Subcutaneous adipose tissue (tissue), 4 donors: ENCODE results near the gene ATP7A. TPM values are rescaled to one million over a fixed set of nuclear protein-coding genes. Genes with fewer than 3 reads are reported as not detected.

ENCODE experiments used
- total RNA-seq, 4 donors: library from RNA; depleted of rRNA; stranded (reverse); fragments of >200 nt; gene quantifications; one replicate each; pipeline ENCODE4 v1.1.0, GENCODE V29; 2016
- TF ChIP-seq, protein P1 (sequence below): fragments of 450-650 bp; IDR thresholded peaks from one replicate; pipeline ENCODE4 v1.5.1; 2016; ENCODE audit warnings: low read depth, mild to moderate bottlenecking, control low read depth, antibody characterized with exemption, moderate library complexity

Gene ATP7A
- total RNA-seq, 4 donors from 2014 or later: 6.4 to 16.0 (median 12.0) TPM

DNA sequence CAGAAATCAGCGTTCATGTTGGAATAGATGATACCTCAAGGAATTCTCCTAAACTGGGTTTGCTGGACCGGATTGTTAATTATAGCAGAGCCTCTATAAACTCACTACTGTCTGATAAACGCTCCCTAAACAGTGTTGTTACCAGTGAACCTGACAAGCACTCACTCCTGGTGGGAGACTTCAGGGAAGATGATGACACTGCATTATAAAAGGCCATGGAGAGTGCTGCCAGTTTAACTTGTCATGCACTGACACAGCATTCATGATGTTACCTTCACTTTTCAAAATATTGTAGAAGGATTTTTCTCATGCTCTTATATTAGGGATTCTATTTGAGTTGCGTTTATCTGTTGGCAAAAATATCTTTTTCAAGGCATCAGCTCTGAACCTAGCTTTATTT, 135.9 kb downstream of the ATP7A start:
- TF ChIP-seq, protein P1, sequence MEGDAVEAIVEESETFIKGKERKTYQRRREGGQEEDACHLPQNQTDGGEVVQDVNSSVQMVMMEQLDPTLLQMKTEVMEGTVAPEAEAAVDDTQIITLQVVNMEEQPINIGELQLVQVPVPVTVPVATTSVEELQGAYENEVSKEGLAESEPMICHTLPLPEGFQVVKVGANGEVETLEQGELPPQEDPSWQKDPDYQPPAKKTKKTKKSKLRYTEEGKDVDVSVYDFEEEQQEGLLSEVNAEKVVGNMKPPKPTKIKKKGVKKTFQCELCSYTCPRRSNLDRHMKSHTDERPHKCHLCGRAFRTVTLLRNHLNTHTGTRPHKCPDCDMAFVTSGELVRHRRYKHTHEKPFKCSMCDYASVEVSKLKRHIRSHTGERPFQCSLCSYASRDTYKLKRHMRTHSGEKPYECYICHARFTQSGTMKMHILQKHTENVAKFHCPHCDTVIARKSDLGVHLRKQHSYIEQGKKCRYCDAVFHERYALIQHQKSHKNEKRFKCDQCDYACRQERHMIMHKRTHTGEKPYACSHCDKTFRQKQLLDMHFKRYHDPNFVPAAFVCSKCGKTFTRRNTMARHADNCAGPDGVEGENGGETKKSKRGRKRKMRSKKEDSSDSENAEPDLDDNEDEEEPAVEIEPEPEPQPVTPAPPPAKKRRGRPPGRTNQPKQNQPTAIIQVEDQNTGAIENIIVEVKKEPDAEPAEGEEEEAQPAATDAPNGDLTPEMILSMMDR: no peak

DNA sequence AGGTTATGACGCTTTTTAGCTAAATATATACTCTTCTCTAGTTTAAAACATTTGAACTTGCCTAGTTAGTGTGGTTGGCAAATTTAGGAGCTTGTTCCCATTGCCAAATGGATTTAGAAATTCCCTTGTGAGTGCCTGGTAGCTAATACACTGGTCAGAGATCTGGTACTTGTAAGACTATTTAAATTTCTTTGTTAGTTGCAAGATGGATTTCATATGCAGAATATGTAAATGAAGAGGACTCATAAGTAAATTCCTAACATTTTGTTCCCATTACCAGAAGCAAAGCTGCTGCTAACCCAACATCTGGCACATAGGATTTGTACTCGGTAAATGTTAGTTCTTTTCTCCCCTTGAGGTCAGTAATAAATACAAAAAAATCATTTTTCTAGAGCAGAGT, 137.6 kb downstream of the ATP7A start:
- TF ChIP-seq, protein P1: no peak

DNA sequence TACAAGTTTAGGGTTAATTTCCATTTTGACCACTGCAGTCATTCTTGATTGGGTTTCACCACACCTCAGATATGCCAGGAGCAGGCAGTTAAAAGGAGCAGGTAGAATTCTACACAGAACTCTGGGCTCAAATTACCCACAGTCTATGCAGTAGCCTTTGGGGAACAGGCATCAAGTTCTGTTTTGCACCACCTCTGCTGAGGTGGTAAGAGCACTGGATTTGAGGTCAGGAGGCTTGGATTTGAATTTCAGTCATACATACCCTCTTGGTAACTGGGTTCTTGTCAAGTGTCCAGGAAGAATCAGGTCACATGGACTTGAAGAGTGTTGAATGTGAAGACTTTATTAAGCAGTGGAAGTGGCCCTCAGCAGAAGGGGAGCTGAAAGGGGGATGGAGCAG, 153.2 kb downstream of the ATP7A start:
- TF ChIP-seq, protein P1: no peak

DNA sequence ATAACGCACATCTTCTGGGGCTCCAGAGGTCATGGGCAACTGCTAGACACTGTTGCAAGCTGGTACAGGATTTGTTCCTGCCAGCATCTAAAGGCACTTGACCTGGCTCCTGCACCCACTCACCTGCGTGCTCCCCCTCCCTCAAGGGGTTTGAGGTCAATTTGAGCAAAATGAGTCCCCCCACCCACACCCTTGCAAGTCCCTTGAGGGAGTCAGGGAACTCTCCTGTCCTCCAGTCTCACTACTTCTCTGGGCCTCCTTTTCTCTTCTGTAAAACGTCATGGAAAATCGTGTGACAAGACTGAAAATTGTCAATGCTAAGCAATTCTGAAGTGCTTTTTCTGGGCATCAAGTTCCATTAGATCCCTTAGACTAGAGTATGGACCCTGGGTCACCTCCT, 153.7 kb downstream of the ATP7A start:
- TF ChIP-seq, protein P1: no peak

DNA sequence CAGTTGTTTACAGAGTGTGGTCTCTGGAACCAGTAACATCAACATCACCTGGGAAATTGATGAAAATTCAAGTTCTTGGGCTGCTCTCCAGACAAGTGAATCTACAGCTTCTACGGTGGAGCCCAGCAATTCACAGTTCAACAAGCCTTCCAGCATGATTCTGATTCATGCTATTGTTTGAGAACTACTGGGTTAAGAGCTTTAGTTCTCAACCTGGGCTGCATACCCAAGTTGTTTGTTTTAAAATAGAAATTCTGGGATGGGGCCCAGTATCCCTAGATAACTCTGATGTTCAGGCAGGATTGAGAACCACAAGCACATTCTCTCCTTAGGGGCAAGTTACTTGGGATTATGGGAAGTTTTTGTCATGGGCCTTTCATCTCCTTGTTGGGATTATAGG, 155.6 kb downstream of the ATP7A start:
- TF ChIP-seq, protein P1: no peak

DNA sequence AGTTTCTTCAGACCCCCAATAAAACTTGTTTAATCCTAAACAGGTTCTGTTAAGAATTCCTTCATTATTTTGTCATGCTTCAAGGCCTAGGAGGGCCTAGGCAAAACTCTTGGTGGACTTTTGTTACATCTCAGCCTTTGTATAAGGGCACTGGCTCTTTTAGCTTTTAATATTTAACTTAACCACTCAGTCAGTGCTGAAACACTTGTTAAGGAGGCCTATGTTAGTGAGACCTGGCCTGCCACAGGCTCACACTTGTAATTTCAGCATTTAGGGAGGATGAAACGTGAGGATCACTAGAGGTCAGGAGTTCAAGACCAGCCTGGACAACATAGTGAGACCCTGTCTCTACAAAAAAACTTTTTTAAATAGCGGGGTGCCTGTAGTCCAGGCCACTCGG, 160.8 kb downstream of the ATP7A start:
- TF ChIP-seq, protein P1: no peak

DNA sequence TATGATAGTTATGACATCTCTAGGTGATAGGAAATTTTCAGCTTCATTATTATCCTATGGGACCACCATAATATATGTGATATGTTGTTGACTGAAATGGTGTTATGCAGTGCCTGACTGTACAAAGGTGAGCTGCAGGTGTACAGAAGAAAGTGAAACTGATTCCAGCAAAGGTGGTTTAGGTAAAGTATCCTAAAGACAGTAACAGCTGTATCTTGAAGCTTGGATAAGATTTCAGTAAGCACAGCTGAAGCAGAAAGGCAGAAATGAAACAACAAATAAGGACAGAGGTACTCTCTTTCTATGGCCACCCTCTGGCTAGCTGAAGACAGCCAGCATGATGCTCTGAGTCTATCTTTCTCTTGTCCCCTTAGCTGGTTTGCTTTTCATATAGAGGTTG, 163.6 kb downstream of the ATP7A start:
- TF ChIP-seq, protein P1: no peak
